Hippocampal formation (tissue), 2 donors: ENCODE measurements around the gene NOP56.

Experiments used
- DNase-seq, 2 donors: peaks; one replicate each; lab custom pipeline; 2025; lab: John Stamatoyannopoulos, UW

Gene NOP56

GRCh38 chr20:2701671-2702081 lies 49.2 kb downstream of the NOP56 start:
- DNase-seq, result no peak

- DNase-seq, result no peak
These were observed 51.5 kb downstream of the NOP56 start for GRCh38 chr20:2703716-2704475.

GRCh38 chr20:2705931-2706645 lies 53.7 kb downstream of the NOP56 start:
- no peak for DNase-seq

GRCh38 chr20:2706688-2707352 lies 54.4 kb downstream of the NOP56 start:
- no peak for DNase-seq

- no peak for DNase-seq
These were observed 55.1 kb downstream of the NOP56 start for GRCh38 chr20:2707353-2708072.
